Measurements from ENCODE around the gene FKBP1A. TPM values are rescaled to one million over a fixed set of nuclear protein-coding genes. Genes with fewer than 3 reads are reported as not detected.
"Not testable (repeated sequence)": the region's sequence is repeated elsewhere in the genome, so short reads cannot be mapped to it uniquely, and the experiment has no call there.

Gene FKBP1A
- total RNA-seq, 4 donors from 2014 or later, result 76.2 to 132 (median 102) TPM

DNA sequence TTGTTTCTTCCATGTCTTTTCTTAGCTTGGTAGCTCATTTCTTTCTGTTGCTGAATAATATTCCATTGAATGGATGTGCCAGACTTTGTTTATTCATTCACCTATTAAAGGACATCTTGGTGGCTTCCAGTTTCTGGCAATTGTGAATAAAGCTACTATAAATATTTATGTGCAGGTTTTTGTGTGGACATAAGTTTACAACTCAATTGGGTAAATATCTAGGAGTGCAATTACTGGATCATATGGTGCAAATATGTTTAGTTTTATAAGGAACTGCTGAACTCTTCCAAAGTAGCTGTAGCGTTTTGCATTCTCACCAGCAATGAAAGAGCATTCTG lies 47.1 kb downstream of the FKBP1A start:
- WGBS, 2 donors, result 80 to 89% methylated on average over 1 of the region's 1 CpG
- H3K4me3 ChIP-seq, result no peak overlapping the region
- no peak for DNase-seq
- no peak overlapping the region for H3K27ac ChIP-seq
- intact Hi-C loops (cut with DNase I), result no loop called here
- peaks cover 0 to 6% (median 0%) of the 10 kb centered on the region in 3 donors for H3K9me3 ChIP-seq
- H3K4me1 ChIP-seq, result no peaks in the 10 kb centered on the region
- TF ChIP-seq, protein P1, sequence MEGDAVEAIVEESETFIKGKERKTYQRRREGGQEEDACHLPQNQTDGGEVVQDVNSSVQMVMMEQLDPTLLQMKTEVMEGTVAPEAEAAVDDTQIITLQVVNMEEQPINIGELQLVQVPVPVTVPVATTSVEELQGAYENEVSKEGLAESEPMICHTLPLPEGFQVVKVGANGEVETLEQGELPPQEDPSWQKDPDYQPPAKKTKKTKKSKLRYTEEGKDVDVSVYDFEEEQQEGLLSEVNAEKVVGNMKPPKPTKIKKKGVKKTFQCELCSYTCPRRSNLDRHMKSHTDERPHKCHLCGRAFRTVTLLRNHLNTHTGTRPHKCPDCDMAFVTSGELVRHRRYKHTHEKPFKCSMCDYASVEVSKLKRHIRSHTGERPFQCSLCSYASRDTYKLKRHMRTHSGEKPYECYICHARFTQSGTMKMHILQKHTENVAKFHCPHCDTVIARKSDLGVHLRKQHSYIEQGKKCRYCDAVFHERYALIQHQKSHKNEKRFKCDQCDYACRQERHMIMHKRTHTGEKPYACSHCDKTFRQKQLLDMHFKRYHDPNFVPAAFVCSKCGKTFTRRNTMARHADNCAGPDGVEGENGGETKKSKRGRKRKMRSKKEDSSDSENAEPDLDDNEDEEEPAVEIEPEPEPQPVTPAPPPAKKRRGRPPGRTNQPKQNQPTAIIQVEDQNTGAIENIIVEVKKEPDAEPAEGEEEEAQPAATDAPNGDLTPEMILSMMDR (IDR thresholded peaks at IDR 0.05), result no peak
- TF ChIP-seq POLR2A (IDR thresholded peaks at IDR 0.05), result no peak
- peaks cover 0 to 7% (median 0%) of the 10 kb centered on the region in 3 donors for H3K36me3 ChIP-seq
- H3K27me3 ChIP-seq, result no peaks in the 10 kb centered on the region

DNA sequence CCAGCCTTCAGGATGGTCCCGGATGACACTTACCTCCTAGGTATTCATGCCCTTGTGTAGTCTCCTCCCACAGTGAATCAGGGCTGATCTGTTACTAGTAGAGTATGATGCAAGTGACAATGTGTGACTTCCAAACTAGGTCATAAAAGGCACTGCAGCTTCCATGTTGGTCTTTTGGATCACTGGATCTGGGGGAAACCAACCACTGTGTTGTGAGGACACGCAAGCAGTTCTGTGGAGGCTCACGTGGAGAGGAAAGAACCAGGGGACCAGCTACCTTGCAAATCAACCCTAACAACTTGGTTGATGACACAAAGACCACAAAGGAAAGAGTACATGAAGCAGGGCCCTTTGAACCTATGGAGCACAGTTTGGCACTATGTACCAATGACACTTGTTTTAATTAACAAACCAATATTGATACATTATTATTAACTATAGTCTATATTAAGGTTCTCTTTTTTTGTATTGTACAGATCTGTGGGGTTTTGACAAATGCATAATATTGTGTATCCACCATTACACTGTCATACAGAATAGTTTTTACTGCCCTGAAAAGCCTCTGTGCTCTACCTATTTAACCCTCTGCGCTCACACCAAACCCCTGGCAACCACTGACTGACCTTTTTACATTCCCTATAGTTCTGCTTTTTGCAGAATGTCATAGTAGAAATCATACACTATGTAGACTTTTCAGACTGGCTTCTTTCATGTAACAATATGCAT lies 47.7 kb downstream of the FKBP1A start:
- DNase-seq, result no peak
- intact Hi-C loops (cut with DNase I), result no loop called here
- TF ChIP-seq POLR2A (IDR thresholded peaks at IDR 0.05), result no peak
- peaks cover 0 to 2% (median 0%) of the 10 kb centered on the region in 3 donors for H3K36me3 ChIP-seq
- H3K27me3 ChIP-seq, result no peaks in the 10 kb centered on the region
- peaks cover 0 to 6% (median 0%) of the 10 kb centered on the region in 3 donors for H3K9me3 ChIP-seq
- no peak overlapping the region for H3K27ac ChIP-seq
- H3K4me3 ChIP-seq, result no peak overlapping the region
- 86 to 94% methylated on average over 4 of the region's 4 CpGs for WGBS, 2 donors
- no peaks in the 10 kb centered on the region for H3K4me1 ChIP-seq

DNA sequence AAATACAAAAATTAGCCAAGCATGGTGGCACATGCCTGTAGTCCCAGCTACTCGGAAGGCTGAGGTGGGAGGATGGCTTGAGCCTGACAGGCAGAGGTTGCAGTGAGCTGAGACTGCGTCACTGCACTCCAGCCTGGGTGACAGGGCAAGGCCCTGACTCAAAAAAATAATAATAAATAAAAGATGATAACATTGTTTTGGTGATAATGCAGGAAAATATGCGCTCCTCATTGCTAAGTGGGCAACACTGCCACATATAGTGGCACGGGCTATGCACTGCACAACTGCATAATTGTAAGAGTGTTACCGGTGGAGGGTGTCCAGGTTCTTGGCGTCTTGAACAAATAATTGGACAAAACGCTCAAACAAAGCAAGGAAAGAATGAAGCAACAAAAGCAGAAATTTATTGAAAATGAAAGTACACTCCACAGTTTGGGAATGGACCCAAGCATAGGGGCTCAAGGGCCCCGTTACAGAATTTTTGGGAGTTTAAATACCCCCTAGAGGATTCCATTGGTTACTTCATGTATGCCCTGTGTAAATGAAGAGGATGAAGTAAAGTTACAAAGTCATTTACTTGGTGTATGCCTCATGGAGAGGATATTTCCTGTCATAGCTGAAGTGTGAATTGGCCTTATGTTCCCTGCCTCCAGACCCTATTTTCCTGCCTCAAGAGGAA lies 49.3 kb downstream of the FKBP1A start:
- intact Hi-C loops (cut with DNase I), result not testable (repeated sequence)
- WGBS, 2 donors, result 81 to 86% methylated on average over 8 of the region's 8 CpGs

DNA sequence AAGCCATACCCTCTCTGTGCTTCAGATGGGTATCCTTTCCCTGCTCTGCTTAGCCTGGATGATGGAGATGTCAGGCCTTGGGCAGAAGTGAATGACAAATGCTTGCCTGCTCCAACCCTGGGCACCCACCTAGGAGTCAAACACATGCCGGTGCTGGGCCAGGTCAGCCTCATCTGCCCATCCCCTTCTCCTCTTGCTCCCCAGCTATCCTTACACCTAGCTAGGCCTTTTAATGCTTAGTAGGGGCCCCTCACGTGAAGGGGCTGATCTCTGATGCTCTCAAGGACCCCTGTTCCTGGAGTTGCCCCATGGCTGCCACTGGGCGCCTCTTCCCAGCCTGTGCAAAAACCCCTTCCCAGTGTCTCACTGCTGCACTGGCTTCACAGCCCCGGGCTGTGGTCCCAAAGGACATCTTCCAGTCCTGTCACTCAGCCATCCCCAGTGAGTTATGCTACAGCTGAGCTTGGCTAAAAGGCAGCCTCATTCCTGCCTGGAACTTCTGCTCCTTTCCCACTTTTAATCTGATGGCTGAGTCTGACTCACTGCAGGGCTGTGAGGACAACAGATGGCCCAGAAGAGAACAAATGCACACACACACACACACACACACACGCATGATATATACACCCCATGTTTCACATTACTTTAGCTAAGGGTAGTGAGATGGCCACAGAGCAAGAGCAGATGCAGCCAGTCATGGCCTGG lies 51.1 kb downstream of the FKBP1A start:
- Histone ChIP-seq H3K36me3 (no peaks in the 10 kb centered on the region), H3K27ac (no peak overlapping the region), H3K4me3 (no peak overlapping the region), H3K9me3 (no peaks in the 10 kb centered on the region), H3K4me1 (peaks cover 5 to 15% (median 5%) of the 10 kb centered on the region in 3 donors), H3K27me3 (no peaks in the 10 kb centered on the region)
- WGBS, 2 donors, result 82 to 85% methylated on average over 3 to 5 of the region's 5 CpGs
- no peak for DNase-seq
- TF ChIP-seq POLR2A (IDR thresholded peaks at IDR 0.05), result no peak
- TF ChIP-seq, protein P1 (IDR thresholded peaks at IDR 0.05), result no peak
- intact Hi-C loops (cut with DNase I), result no loop called here

More for the DNA sequence above, 49.3 kb downstream of the FKBP1A start:
- not testable (repeated sequence) for H3K9me3 ChIP-seq, H3K27me3 ChIP-seq, H3K4me3 ChIP-seq, H3K27ac ChIP-seq, DNase-seq, H3K4me1 ChIP-seq, H3K36me3 ChIP-seq
- TF ChIP-seq, protein P1 (IDR thresholded peaks at IDR 0.05), result peak in 1 of 6 experiments; percentile 8

DNA sequence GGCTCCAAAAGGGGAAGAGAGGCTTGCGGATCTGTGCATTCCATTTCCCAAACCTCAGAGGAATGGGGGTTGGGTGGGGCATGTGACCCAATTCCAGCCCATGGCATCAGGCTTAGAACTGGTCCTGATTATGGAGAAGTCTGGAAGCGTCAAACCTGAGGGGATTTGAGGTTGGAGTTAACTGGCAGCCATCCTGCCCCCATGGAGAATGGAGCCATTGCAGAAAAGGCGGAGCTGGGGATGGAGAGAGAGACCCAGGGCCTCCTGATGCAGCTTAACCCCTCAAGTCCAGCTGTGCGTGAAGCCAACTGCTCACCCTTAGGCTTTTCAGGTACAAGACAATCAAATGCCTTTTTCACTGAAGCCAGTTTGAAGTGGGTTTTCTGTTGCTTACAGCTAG lies 54.1 kb downstream of the FKBP1A start:
- TF ChIP-seq, protein P1 (IDR thresholded peaks at IDR 0.05), result no peak
- TF ChIP-seq POLR2A (IDR thresholded peaks at IDR 0.05), result no peak
- no peak for DNase-seq
- intact Hi-C loops (cut with DNase I), result no loop called here

More for the DNA sequence above, 54.1 kb downstream of the FKBP1A start:
- 78 to 96% methylated on average over 3 of the region's 4 CpGs for WGBS, 2 donors
- Histone ChIP-seq H3K9me3 (no peaks in the 10 kb centered on the region), H3K4me1 (peaks cover 10 to 40% (median 19%) of the 10 kb centered on the region in 3 donors), H3K27ac (no peak overlapping the region), H3K36me3 (peaks cover 0 to 6% (median 0%) of the 10 kb centered on the region in 3 donors), H3K4me3 (no peak overlapping the region), H3K27me3 (no peaks in the 10 kb centered on the region)
